ENCODE results near the gene B4GALT4.

Gene B4GALT4

GRCh38 chr3:119206611-119207511 lies 33.8 kb downstream of the B4GALT4 start:
- TF ChIP-seq, protein P1, sequence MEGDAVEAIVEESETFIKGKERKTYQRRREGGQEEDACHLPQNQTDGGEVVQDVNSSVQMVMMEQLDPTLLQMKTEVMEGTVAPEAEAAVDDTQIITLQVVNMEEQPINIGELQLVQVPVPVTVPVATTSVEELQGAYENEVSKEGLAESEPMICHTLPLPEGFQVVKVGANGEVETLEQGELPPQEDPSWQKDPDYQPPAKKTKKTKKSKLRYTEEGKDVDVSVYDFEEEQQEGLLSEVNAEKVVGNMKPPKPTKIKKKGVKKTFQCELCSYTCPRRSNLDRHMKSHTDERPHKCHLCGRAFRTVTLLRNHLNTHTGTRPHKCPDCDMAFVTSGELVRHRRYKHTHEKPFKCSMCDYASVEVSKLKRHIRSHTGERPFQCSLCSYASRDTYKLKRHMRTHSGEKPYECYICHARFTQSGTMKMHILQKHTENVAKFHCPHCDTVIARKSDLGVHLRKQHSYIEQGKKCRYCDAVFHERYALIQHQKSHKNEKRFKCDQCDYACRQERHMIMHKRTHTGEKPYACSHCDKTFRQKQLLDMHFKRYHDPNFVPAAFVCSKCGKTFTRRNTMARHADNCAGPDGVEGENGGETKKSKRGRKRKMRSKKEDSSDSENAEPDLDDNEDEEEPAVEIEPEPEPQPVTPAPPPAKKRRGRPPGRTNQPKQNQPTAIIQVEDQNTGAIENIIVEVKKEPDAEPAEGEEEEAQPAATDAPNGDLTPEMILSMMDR (IDR thresholded peaks at IDR 0.05; ENCODE audit: borderline replicate concordance, control extremely low read depth, extremely low read depth, insufficient read depth, missing control alignments) = no peak
- DNase-seq (ENCODE audit: low spot score) = no peak
- in situ Hi-C loops (cut with MboI; ENCODE audit: low sequenced_read_pairs, unreplicated experiment) = no loop called here

- in situ Hi-C loops (cut with MboI; ENCODE audit: low sequenced_read_pairs, unreplicated experiment) = no loop called here
- TF ChIP-seq, protein P1 (IDR thresholded peaks at IDR 0.05; ENCODE audit: borderline replicate concordance, control extremely low read depth, extremely low read depth, insufficient read depth, missing control alignments) = no peak
- DNase-seq (ENCODE audit: low spot score) = no peak
Measured at GRCh38 chr3:119205685-119206084, 35.0 kb downstream of the B4GALT4 start.

DNA sequence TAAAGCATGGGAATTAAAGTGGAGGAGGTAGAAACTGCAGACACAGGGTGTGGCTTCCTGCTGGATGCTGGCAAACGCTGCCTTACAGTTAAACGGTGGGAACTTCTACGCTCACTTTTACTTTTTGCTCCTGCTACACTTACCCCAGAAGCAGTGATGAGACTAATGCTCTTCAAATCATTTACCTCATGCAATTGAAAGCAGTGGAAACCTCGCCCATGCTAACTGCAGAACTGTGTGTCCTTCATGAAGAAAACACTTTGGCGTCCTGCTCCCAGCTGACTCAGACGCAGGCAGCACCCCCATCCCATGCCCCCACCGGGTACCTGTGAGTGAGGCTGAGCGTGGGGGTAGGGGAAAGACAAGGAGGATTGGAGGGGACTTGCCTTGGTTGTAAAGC lies 35.5 kb downstream of the B4GALT4 start:
- in situ Hi-C loops (cut with MboI; ENCODE audit: low sequenced_read_pairs, unreplicated experiment) = no loop called here
- TF ChIP-seq, protein P1 (IDR thresholded peaks at IDR 0.05; ENCODE audit: borderline replicate concordance, control extremely low read depth, extremely low read depth, insufficient read depth, missing control alignments) = no peak
- DNase-seq (ENCODE audit: low spot score) = no peak

GRCh38 chr3:119195911-119196310 lies 44.8 kb downstream of the B4GALT4 start:
- TF ChIP-seq, protein P1 (IDR thresholded peaks at IDR 0.05; ENCODE audit: borderline replicate concordance, control extremely low read depth, extremely low read depth, insufficient read depth, missing control alignments) = no peak
- no peak for DNase-seq (ENCODE audit: low spot score)
- in situ Hi-C loops (cut with MboI; ENCODE audit: low sequenced_read_pairs, unreplicated experiment) = no loop called here

GRCh38 chr3:119195151-119195476 lies 45.6 kb downstream of the B4GALT4 start:
- TF ChIP-seq, protein P1 (IDR thresholded peaks at IDR 0.05; ENCODE audit: borderline replicate concordance, control extremely low read depth, extremely low read depth, insufficient read depth, missing control alignments) = no peak
- in situ Hi-C loops (cut with MboI; ENCODE audit: low sequenced_read_pairs, unreplicated experiment) = no loop called here
- DNase-seq (ENCODE audit: low spot score) = no peak

GRCh38 chr3:119194237-119195150 lies 46.2 kb downstream of the B4GALT4 start:
- TF ChIP-seq, protein P1 (IDR thresholded peaks at IDR 0.05; ENCODE audit: borderline replicate concordance, control extremely low read depth, extremely low read depth, insufficient read depth, missing control alignments) = no peak
- no peak for DNase-seq (ENCODE audit: low spot score)
- in situ Hi-C loops (cut with MboI; ENCODE audit: low sequenced_read_pairs, unreplicated experiment) = no loop called here

All from GM13976 (cell line).